NB4 (cell line): ENCODE data around the gene TMEM253.

Source experiments
- DNase-seq: peaks from one replicate; pipeline ENCODE4 v3.0.0; 2010; ENCODE audit warnings: low read depth
- H3K4me3 ChIP-seq: one replicate; pipeline ENCODE4 v1.5.1; 2011; ENCODE audit warnings: mild to moderate bottlenecking, low read depth, low read length, moderate library complexity
- CTCF ChIP-seq: IDR thresholded peaks from one replicate; pipeline ENCODE4 v1.5.1; 2012; ENCODE audit warnings: low read depth, low read length
- MYC ChIP-seq: IDR thresholded peaks from 2 replicates; pipeline ENCODE4 v1.6.1; 2011; ENCODE audit warnings: low read depth, low read length
- POLR2A ChIP-seq: IDR thresholded peaks from 2 replicates; pipeline ENCODE4 v1.6.1; 2011; ENCODE audit warnings: mild to moderate bottlenecking; ENCODE audit not compliant: insufficient read length; ENCODE audit errors: extremely low read depth
- TF ChIP-seq, protein P1 (sequence below): IDR thresholded peaks from 2 replicates; pipeline ENCODE4 v1.6.1; 2011; ENCODE audit warnings: low read depth, low read length

TMEM253 gene

DNA sequence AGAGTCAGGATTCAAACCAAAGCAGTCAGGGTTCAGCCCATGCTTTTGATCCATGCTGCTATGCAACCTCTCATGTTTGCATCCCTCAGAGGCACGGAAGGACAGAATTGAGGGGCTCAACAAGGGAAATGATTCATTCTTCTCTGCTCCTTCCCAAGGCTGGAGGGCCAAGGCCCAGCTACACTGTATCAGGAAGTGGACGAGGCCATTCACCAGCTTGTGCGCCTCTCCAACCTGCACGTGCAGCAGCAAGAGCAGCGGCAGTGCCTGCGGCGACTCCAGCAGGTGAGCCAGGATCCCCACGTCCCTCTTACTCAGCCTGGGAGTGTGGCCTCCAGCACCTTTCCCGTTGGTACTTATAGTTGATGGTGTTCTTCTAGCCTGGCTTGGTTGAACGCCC, 22.1 kb upstream of the TMEM253 start:
- no peak overlapping the region for H3K4me3 ChIP-seq
- TF ChIP-seq MYC: no peak
- TF ChIP-seq POLR2A: no peak
- no peak for TF ChIP-seq CTCF
- TF ChIP-seq, protein P1, sequence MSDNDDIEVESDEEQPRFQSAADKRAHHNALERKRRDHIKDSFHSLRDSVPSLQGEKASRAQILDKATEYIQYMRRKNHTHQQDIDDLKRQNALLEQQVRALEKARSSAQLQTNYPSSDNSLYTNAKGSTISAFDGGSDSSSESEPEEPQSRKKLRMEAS: no peak
- DNase-seq: no peak

- DNase-seq: no peak
- no peak overlapping the region for H3K4me3 ChIP-seq
- TF ChIP-seq, protein P1: no peak
- TF ChIP-seq CTCF (no peak), POLR2A (no peak)
Measured at GRCh38 chr14:21081521-21082142, 19.2 kb upstream of the TMEM253 start.

DNA sequence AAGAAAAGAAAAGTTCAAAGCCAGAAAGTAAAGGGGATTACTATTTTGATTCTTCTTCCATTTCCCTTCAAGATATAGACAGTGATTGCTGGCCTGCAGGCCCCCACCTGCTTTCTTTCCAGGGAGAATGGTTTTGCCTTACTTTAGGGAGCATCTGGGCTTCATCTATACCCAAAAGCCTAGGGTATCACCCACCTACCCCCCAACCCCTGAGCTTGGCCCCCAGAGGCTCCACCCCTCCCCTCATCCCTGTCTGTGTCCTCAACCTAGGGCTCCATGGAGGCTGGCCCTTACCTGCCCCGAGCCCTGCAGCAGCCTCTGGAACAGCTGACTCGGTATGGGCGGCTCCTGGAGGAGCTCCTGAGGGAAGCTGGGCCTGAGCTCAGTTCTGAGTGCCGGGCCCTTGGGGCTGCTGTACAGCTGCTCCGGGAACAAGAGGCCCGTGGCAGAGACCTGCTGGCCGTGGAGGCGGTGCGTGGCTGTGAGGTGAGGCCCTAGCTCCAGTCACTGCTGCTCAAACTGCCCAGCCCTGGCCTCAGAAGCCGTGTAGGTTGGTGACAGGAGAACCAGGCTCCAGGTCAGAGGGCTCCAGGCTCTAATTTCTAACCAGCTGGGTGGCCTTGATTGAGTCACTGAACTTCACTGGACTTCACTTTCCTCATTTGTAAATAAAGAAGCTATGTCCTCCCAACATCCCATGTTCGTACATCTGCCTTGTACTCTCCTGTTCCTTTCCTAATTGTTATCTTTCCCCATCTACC, 17.1 kb upstream of the TMEM253 start:
- H3K4me3 ChIP-seq: no peak overlapping the region
- TF ChIP-seq MYC (no peak), CTCF (no peak), POLR2A (no peak)
- TF ChIP-seq, protein P1: no peak
- DNase-seq: no peak

DNA sequence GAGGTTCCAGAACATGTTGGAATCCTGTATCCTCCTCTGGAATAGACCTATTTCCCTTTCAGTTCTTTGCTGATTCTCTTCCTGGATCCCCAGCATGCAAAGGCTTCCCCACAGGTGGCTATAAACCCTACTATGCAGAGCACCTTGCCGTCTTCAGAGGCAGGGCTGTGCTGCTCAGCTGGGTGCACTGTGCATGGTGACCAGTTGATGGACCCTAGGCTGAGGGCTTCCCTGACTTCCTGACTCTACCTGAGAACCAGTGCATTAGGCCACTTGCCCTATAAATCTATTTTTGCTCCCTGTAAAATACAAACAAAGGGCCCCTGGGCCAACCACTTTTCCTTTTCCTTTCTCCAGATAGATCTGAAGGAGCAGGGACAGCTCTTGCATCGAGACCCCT, 16.5 kb upstream of the TMEM253 start:
- H3K4me3 ChIP-seq: no peak overlapping the region
- DNase-seq: no peak
- no peak for TF ChIP-seq MYC
- TF ChIP-seq, protein P1: no peak
- no peak for TF ChIP-seq POLR2A
- no peak for TF ChIP-seq CTCF

GRCh38 chr14:21084998-21085853, 15.6 kb upstream of the TMEM253 start:
- no peak for DNase-seq
- TF ChIP-seq MYC (no peak), POLR2A (no peak), CTCF (no peak)
- TF ChIP-seq, protein P1: no peak
- H3K4me3 ChIP-seq: no peak overlapping the region
